ENCODE results near the gene STYX.

DNA sequence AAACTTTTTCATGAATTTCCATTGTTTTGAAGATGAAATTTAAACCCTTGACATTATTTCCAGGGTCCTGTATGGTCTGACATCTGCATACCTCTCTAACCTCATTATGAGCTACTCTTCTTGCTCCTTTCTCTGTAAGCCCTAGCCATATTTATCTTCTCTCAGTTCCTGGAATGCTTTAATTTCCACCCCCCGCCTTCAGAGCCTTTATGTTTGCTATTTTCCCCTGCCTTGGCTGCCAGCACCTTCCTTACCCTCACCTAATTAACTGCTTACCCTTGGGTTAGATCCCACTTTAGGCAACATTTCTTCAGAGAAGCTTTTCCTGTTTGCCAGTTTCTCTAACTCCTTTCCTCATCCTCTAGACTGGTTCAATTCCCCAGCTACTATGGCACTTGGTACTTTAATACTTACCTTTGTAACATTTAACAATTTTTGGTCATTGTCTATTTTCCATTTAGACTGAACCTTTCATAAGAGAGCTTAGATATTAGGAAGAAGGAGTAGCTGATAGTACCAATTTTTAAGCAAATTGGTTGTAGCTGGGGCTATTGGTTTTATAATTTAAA is 6.0 kb downstream of the STYX start:
- no peak for TF ChIP-seq POLR2A (IDR thresholded peaks at IDR 0.05)
- TF ChIP-seq, protein P1, sequence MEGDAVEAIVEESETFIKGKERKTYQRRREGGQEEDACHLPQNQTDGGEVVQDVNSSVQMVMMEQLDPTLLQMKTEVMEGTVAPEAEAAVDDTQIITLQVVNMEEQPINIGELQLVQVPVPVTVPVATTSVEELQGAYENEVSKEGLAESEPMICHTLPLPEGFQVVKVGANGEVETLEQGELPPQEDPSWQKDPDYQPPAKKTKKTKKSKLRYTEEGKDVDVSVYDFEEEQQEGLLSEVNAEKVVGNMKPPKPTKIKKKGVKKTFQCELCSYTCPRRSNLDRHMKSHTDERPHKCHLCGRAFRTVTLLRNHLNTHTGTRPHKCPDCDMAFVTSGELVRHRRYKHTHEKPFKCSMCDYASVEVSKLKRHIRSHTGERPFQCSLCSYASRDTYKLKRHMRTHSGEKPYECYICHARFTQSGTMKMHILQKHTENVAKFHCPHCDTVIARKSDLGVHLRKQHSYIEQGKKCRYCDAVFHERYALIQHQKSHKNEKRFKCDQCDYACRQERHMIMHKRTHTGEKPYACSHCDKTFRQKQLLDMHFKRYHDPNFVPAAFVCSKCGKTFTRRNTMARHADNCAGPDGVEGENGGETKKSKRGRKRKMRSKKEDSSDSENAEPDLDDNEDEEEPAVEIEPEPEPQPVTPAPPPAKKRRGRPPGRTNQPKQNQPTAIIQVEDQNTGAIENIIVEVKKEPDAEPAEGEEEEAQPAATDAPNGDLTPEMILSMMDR (IDR thresholded peaks at IDR 0.05): no peak
